ENCODE data around the gene GNAI1. TPM values are rescaled to one million over a fixed set of nuclear protein-coding genes. Genes with fewer than 3 reads are reported as not detected.

The GNAI1 gene
- total RNA-seq, 2 donors from 2014 or later, result 11.1 to 30.9 TPM

DNA sequence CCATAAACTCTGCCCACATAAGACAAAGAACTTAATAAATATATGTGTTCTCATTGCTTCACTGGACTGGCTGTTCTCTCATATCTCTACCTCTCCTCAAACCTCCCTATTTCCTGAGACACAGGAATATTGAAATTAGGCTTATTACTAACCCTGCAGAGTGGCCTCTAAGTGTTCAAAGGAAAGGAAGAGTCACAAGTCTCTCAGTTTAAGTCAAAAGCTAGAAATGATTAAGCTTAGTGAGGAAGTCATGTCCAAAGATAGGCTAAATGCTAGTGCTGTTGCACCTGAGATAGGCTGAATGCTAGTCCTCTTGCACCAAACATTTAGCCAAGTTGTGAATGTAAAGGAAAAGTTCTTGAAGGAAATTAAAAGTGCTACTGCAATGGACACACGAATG, 41.1 kb downstream of the GNAI1 start:
- Histone ChIP-seq H3K9me3 (peaks cover 7% of the 10 kb centered on the region), H3K4me1 (ENCODE audit: control insufficient read depth in 1 of 2, low read depth in 2 of 2) (no peaks in the 10 kb centered on the region), H3K4me3 (no peak overlapping the region), H3K27ac (no peak overlapping the region), H3K36me3 (no peaks in the 10 kb centered on the region), H3K27me3 (replicated peaks; ENCODE audit: insufficient read depth) (no peaks in the 10 kb centered on the region)
- no peak for DNase-seq (ENCODE audit: low spot score)
- no peak for ATAC-seq (ENCODE audit: insufficient number of reproducible peaks, low FRiP score, low read depth)
- TF ChIP-seq, protein P1, sequence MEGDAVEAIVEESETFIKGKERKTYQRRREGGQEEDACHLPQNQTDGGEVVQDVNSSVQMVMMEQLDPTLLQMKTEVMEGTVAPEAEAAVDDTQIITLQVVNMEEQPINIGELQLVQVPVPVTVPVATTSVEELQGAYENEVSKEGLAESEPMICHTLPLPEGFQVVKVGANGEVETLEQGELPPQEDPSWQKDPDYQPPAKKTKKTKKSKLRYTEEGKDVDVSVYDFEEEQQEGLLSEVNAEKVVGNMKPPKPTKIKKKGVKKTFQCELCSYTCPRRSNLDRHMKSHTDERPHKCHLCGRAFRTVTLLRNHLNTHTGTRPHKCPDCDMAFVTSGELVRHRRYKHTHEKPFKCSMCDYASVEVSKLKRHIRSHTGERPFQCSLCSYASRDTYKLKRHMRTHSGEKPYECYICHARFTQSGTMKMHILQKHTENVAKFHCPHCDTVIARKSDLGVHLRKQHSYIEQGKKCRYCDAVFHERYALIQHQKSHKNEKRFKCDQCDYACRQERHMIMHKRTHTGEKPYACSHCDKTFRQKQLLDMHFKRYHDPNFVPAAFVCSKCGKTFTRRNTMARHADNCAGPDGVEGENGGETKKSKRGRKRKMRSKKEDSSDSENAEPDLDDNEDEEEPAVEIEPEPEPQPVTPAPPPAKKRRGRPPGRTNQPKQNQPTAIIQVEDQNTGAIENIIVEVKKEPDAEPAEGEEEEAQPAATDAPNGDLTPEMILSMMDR (IDR thresholded peaks at IDR 0.05), result no peak

DNA sequence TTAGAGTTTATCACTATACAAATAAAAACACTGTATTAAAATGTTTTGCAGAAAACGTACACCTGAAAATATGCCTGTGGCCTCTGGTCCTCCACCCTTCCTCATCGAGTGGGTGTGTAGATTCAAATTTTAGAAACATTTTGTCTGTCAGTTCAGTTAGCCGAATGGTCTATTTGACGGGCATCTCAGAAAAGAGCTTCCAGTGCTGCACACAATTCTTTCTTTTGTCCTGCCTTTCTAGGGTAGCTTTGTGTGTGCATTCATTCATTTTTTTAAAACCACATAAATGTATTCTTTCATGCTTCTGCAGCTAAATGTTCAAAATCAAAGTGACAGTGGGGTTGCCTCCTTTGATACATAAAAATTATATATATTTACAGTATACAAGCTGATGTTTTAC, 46.8 kb downstream of the GNAI1 start:
- ATAC-seq (ENCODE audit: insufficient number of reproducible peaks, low FRiP score, low read depth) (no peak), DNase-seq (ENCODE audit: low spot score) (no peak)
- Histone ChIP-seq H3K4me3 (no peak overlapping the region), H3K27me3 (replicated peaks; ENCODE audit: insufficient read depth) (no peaks in the 10 kb centered on the region), H3K27ac (no peak overlapping the region), H3K9me3 (no peaks in the 10 kb centered on the region), H3K36me3 (no peaks in the 10 kb centered on the region), H3K4me1 (ENCODE audit: control insufficient read depth in 1 of 2, low read depth in 2 of 2) (no peaks in the 10 kb centered on the region)
- TF ChIP-seq, protein P1 (IDR thresholded peaks at IDR 0.05), result no peak

DNA sequence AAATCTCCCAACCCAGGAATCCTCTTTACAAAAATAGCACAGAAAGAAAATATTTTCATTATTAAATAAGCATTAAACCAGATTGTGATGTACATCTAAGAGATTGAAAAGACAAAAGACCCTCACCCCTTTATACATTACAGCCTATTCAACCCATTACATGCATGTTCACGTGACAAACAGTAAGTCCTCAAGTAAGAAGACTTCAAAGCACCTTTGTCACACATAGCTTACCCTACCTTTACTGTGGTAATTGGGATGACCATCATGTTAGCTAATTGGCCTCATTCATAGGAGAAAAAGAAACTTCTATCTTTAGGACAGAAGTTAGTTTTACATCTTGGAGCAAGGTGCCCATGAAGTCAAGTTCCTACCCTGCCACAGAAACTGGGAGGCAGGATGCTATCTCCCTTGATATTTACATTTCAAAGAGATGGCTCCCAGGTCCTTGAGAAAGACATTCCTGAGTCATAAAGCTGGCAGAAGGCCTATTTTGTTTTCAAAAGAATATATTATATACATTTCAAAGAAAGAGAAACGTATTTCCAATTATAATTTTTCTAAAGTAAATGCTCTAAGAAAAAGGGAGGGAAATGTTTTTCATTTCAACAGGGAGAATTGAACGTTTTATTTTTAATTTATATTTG, 48.1 kb downstream of the GNAI1 start:
- TF ChIP-seq, protein P1 (IDR thresholded peaks at IDR 0.05), result no peak
- H3K4me3 ChIP-seq, result no peak overlapping the region
- no peaks in the 10 kb centered on the region for H3K27me3 ChIP-seq (replicated peaks; ENCODE audit: insufficient read depth)
- DNase-seq (ENCODE audit: low spot score) (no peak), ATAC-seq (ENCODE audit: insufficient number of reproducible peaks, low FRiP score, low read depth) (no peak)
- H3K4me1 ChIP-seq (ENCODE audit: control insufficient read depth in 1 of 2, low read depth in 2 of 2), result peaks cover 5 to 13% of the 10 kb centered on the region in 2 donors
- H3K36me3 ChIP-seq, result no peaks in the 10 kb centered on the region
- H3K27ac ChIP-seq, result no peak overlapping the region
- H3K9me3 ChIP-seq, result no peaks in the 10 kb centered on the region

DNA sequence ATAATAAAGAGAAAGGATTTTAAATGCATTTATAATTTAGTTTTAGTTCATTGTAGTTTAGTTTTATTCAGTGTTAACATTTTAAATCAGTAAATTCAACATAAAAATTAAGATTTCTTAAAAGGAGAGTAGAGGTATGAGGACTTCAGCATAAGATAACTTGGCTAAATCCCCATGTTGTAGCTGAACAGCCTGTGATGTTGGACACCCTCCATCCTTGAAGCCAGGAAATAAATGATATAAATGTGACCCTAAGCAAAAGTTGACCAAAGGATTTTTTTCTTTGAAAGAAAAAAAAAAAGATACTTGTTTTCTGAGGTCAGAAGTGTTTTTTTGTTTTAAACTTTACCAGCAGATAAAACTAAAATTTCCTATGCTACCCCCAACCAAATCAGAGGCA, 48.7 kb downstream of the GNAI1 start:
- TF ChIP-seq, protein P1 (IDR thresholded peaks at IDR 0.05), result no peak
- Histone ChIP-seq H3K27me3 (replicated peaks; ENCODE audit: insufficient read depth) (no peaks in the 10 kb centered on the region), H3K9me3 (no peaks in the 10 kb centered on the region), H3K4me3 (no peak overlapping the region), H3K27ac (no peak overlapping the region), H3K36me3 (no peaks in the 10 kb centered on the region), H3K4me1 (ENCODE audit: control insufficient read depth in 1 of 2, low read depth in 2 of 2) (peaks cover 8 to 14% of the 10 kb centered on the region in 2 donors)
- DNase-seq (ENCODE audit: low spot score) (no peak), ATAC-seq (ENCODE audit: insufficient number of reproducible peaks, low FRiP score, low read depth) (no peak)

DNA sequence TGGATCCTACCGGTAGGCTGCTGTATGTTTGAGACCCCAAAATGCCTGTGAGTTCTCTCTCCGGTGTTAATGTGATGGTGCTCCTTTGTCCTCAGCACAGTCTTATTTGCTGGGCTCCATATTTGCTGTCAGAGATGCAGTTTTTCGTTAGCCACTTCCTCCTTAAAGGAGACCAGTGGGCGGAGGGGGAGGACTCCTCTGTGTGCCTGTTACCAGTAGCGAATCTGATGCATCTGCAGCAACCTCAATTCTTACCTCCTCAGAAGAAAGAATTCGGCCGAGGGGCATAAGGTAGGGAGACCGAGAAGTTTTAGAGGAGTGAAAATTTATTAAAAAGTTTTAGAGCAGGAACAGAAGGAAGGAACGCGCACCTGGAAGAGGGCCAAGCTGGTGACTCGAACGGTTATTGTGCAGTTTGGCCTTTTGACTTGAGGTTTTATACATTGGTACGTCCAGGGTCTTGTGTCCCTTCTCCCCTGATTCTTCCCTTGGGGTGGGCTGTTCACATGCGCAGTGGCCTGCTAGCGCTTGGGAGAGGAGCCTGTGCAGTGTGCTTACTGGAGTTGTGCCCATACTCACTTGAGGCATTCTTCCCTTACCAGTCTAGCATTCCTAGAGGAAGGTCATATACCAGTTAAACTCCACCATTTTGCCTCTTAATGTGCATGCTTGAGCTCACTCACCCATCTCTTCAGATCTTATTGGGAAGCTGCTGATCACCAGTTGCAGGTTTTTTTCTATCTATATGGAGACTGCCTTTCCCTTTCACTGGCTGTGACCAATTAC, 49.5 kb downstream of the GNAI1 start:
- Histone ChIP-seq H3K4me1 (ENCODE audit: control insufficient read depth in 1 of 2, low read depth in 2 of 2) (peaks cover 8 to 14% of the 10 kb centered on the region in 2 donors), H3K4me3 (no peak overlapping the region), H3K27ac (no peak overlapping the region), H3K9me3 (no peaks in the 10 kb centered on the region), H3K36me3 (no peaks in the 10 kb centered on the region), H3K27me3 (replicated peaks; ENCODE audit: insufficient read depth) (no peaks in the 10 kb centered on the region)
- DNase-seq (ENCODE audit: low spot score) (no peak), ATAC-seq (ENCODE audit: insufficient number of reproducible peaks, low FRiP score, low read depth) (no peak)
- TF ChIP-seq, protein P1 (IDR thresholded peaks at IDR 0.05), result no peak
